ENCODE measurements around the gene RGS7. TPM values are rescaled to one million over a fixed set of nuclear protein-coding genes. Genes with fewer than 3 reads are reported as not detected.

Gene RGS7
- total RNA-seq (2014; rRNA removed; shearing (Covaris generic)), result 1.6 and 1.8 TPM in 2 replicates
- 0.24 and 0.89 TPM in 2 replicates for polyA plus RNA-seq (2015; cell fraction: cytosol; rRNA removed)
- polyA plus RNA-seq (2015; cell fraction: nucleus; rRNA removed), result 0.41 and 0.73 TPM in 2 replicates

- DNase-seq (ENCODE audit: low read depth, low spot score), result no peak
- in situ Hi-C loops (cut with HindIII; ENCODE audit: low pct_unique_long_range_greater_than_20kb, low sequenced_read_pairs), result no loop called here
Measured at GRCh38 chr1:241356519-241357365, at the start of gene RGS7. Gene RGS7 (minus strand): TSS chr1:241357205.

- in situ Hi-C loops (cut with HindIII; ENCODE audit: low pct_unique_long_range_greater_than_20kb, low sequenced_read_pairs), result no loop called here
- DNase-seq (ENCODE audit: low read depth, low spot score), result no peak
Measured at GRCh38 chr1:241406421-241406820, 49.4 kb upstream of the RGS7 start.

- in situ Hi-C loops (cut with HindIII; ENCODE audit: low pct_unique_long_range_greater_than_20kb, low sequenced_read_pairs), result no loop called here
- DNase-seq (ENCODE audit: low read depth, low spot score), result no peak
Measured at GRCh38 chr1:241401156-241401555, 44.2 kb upstream of the RGS7 start.

GRCh38 chr1:241396747-241397681 lies 40.0 kb upstream of the RGS7 start:
- no peak for DNase-seq (ENCODE audit: low read depth, low spot score)

GRCh38 chr1:241391926-241392710 lies 35.1 kb upstream of the RGS7 start:
- no peak for DNase-seq (ENCODE audit: low read depth, low spot score)
- in situ Hi-C loops (cut with HindIII; ENCODE audit: low pct_unique_long_range_greater_than_20kb, low sequenced_read_pairs), result no loop called here

More at GRCh38 chr1:241396747-241397681, 40.0 kb upstream of the RGS7 start:
- in situ Hi-C loops (cut with HindIII; ENCODE audit: low pct_unique_long_range_greater_than_20kb, low sequenced_read_pairs), result no loop called here

- DNase-seq (ENCODE audit: low read depth, low spot score), result no peak
Measured at GRCh38 chr1:241390526-241390925, 33.5 kb upstream of the RGS7 start.

GRCh38 chr1:241389400-241389799 lies 32.4 kb upstream of the RGS7 start:
- in situ Hi-C loops (cut with HindIII; ENCODE audit: low pct_unique_long_range_greater_than_20kb, low sequenced_read_pairs), result no loop called here

More at GRCh38 chr1:241390526-241390925, 33.5 kb upstream of the RGS7 start:
- in situ Hi-C loops (cut with HindIII; ENCODE audit: low pct_unique_long_range_greater_than_20kb, low sequenced_read_pairs), result no loop called here

GRCh38 chr1:241387216-241387615 lies 30.2 kb upstream of the RGS7 start:
- in situ Hi-C loops (cut with HindIII; ENCODE audit: low pct_unique_long_range_greater_than_20kb, low sequenced_read_pairs), result no loop called here
- no peak for DNase-seq (ENCODE audit: low read depth, low spot score)

More at GRCh38 chr1:241389400-241389799, 32.4 kb upstream of the RGS7 start:
- no peak for DNase-seq (ENCODE audit: low read depth, low spot score)

GRCh38 chr1:241376701-241377100 lies 19.7 kb upstream of the RGS7 start:
- DNase-seq (ENCODE audit: low read depth, low spot score), result no peak
- in situ Hi-C loops (cut with HindIII; ENCODE audit: low pct_unique_long_range_greater_than_20kb, low sequenced_read_pairs), result no loop called here

GRCh38 chr1:241375886-241376285 lies 18.9 kb upstream of the RGS7 start:
- in situ Hi-C loops (cut with HindIII; ENCODE audit: low pct_unique_long_range_greater_than_20kb, low sequenced_read_pairs), result no loop called here
- DNase-seq (ENCODE audit: low read depth, low spot score), result no peak

- in situ Hi-C loops (cut with HindIII; ENCODE audit: low pct_unique_long_range_greater_than_20kb, low sequenced_read_pairs), result no loop called here
- DNase-seq (ENCODE audit: low read depth, low spot score), result no peak
Measured at GRCh38 chr1:241366196-241366595, 9.2 kb upstream of the RGS7 start.

GRCh38 chr1:241362350-241362749 lies 5.3 kb upstream of the RGS7 start:
- in situ Hi-C loops (cut with HindIII; ENCODE audit: low pct_unique_long_range_greater_than_20kb, low sequenced_read_pairs), result no loop called here
- no peak for DNase-seq (ENCODE audit: low read depth, low spot score)

- in situ Hi-C loops (cut with HindIII; ENCODE audit: low pct_unique_long_range_greater_than_20kb, low sequenced_read_pairs), result no loop called here
- no peak for DNase-seq (ENCODE audit: low read depth, low spot score)
Measured at GRCh38 chr1:241357366-241358340, 648 bp upstream of the RGS7 start.

GRCh38 chr1:241356187-241356518 lies 852 bp downstream of the RGS7 start:
- DNase-seq (ENCODE audit: low read depth, low spot score), result no peak
- in situ Hi-C loops (cut with HindIII; ENCODE audit: low pct_unique_long_range_greater_than_20kb, low sequenced_read_pairs), result no loop called here

GRCh38 chr1:241355311-241356010 lies 1.5 kb downstream of the RGS7 start:
- in situ Hi-C loops (cut with HindIII; ENCODE audit: low pct_unique_long_range_greater_than_20kb, low sequenced_read_pairs), result no loop called here
- DNase-seq (ENCODE audit: low read depth, low spot score), result no peak

- DNase-seq (ENCODE audit: low read depth, low spot score), result no peak
- in situ Hi-C loops (cut with HindIII; ENCODE audit: low pct_unique_long_range_greater_than_20kb, low sequenced_read_pairs), result no loop called here
Measured at GRCh38 chr1:241352401-241352800, 4.6 kb downstream of the RGS7 start.
